ENCODE measurements around the gene SPON1.
"Not testable (repeated sequence)": the region's sequence is repeated elsewhere in the genome, so short reads cannot be mapped to it uniquely, and the experiment has no call there.

SPON1 gene

GRCh38 chr11:14229472-14229871 lies 266.9 kb downstream of the SPON1 start:
- in situ Hi-C loops (cut with MboI; ENCODE audit: low sequenced_read_pairs), result loop anchor here (25.0 kb wide), 1 partner anchor 92 kb away; no protein-coding TSS in a partner anchor

GRCh38 chr11:14230407-14230806 lies 267.9 kb downstream of the SPON1 start:
- in situ Hi-C loops (cut with MboI; ENCODE audit: low sequenced_read_pairs), result loop anchor here (25.0 kb wide), 1 partner anchor 93 kb away; no protein-coding TSS in a partner anchor

GRCh38 chr11:14232652-14233051 lies 270.1 kb downstream of the SPON1 start:
- in situ Hi-C loops (cut with MboI; ENCODE audit: low sequenced_read_pairs), result loop anchor here (25.0 kb wide), 1 partner anchor 95 kb away; no protein-coding TSS in a partner anchor

GRCh38 chr11:14234446-14234845 lies 271.9 kb downstream of the SPON1 start:
- in situ Hi-C loops (cut with MboI; ENCODE audit: low sequenced_read_pairs), result loop anchor here (25.0 kb wide), 1 partner anchor 97 kb away; no protein-coding TSS in a partner anchor

- in situ Hi-C loops (cut with MboI; ENCODE audit: low sequenced_read_pairs), result loop anchor here (25.0 kb wide), 1 partner anchor 98 kb away; no protein-coding TSS in a partner anchor
These were observed 273.2 kb downstream of the SPON1 start for GRCh38 chr11:14235701-14236100.

- in situ Hi-C loops (cut with MboI; ENCODE audit: low sequenced_read_pairs), result loop anchor here (25.0 kb wide), 1 partner anchor 100 kb away; no protein-coding TSS in a partner anchor
These were observed 275.0 kb downstream of the SPON1 start for GRCh38 chr11:14237444-14237961.

GRCh38 chr11:14240221-14240620 lies 277.7 kb downstream of the SPON1 start:
- in situ Hi-C loops (cut with MboI; ENCODE audit: low sequenced_read_pairs), result loop anchor here (25.0 kb wide), 1 partner anchor 103 kb away; no protein-coding TSS in a partner anchor

- in situ Hi-C loops (cut with MboI; ENCODE audit: low sequenced_read_pairs), result loop anchor here (25.0 kb wide), 1 partner anchor 104 kb away; no protein-coding TSS in a partner anchor
These were observed 278.4 kb downstream of the SPON1 start for GRCh38 chr11:14240951-14241350.

GRCh38 chr11:14242187-14242586 lies 279.7 kb downstream of the SPON1 start:
- in situ Hi-C loops (cut with MboI; ENCODE audit: low sequenced_read_pairs), result loop anchor here (25.0 kb wide), 1 partner anchor 105 kb away; no protein-coding TSS in a partner anchor

- in situ Hi-C loops (cut with MboI; ENCODE audit: low sequenced_read_pairs), result loop anchor here (25.0 kb wide), 1 partner anchor 105 kb away; no protein-coding TSS in a partner anchor
These were observed 280.2 kb downstream of the SPON1 start for GRCh38 chr11:14242733-14243132.

GRCh38 chr11:14244926-14245325 lies 282.4 kb downstream of the SPON1 start:
- in situ Hi-C loops (cut with MboI; ENCODE audit: low sequenced_read_pairs), result loop anchor here (25.0 kb wide), 1 partner anchor 108 kb away; no protein-coding TSS in a partner anchor

- in situ Hi-C loops (cut with MboI; ENCODE audit: low sequenced_read_pairs), result loop anchor here (25.0 kb wide), 1 partner anchor 108 kb away; no protein-coding TSS in a partner anchor
These were observed 282.9 kb downstream of the SPON1 start for GRCh38 chr11:14245444-14245843.

- in situ Hi-C loops (cut with MboI; ENCODE audit: low sequenced_read_pairs), result loop anchor here (25.0 kb wide), 1 partner anchor 111 kb away; no protein-coding TSS in a partner anchor
These were observed 286.1 kb downstream of the SPON1 start for GRCh38 chr11:14248580-14248981.

GRCh38 chr11:14249121-14249963 lies 286.8 kb downstream of the SPON1 start:
- in situ Hi-C loops (cut with MboI; ENCODE audit: low sequenced_read_pairs), result loop anchor here (25.0 kb wide), 1 partner anchor 112 kb away; no protein-coding TSS in a partner anchor

GRCh38 chr11:14251754-14252153 lies 289.2 kb downstream of the SPON1 start:
- in situ Hi-C loops (cut with MboI; ENCODE audit: low sequenced_read_pairs), result no loop called here

- in situ Hi-C loops (cut with MboI; ENCODE audit: low sequenced_read_pairs), result not testable (repeated sequence)
These were observed 290.0 kb downstream of the SPON1 start for GRCh38 chr11:14252501-14252900.

- in situ Hi-C loops (cut with MboI; ENCODE audit: low sequenced_read_pairs), result no loop called here
These were observed 290.9 kb downstream of the SPON1 start for GRCh38 chr11:14253421-14253820.

- in situ Hi-C loops (cut with MboI; ENCODE audit: low sequenced_read_pairs), result no loop called here
These were observed 291.3 kb downstream of the SPON1 start for GRCh38 chr11:14253840-14254239.

- in situ Hi-C loops (cut with MboI; ENCODE audit: low sequenced_read_pairs), result no loop called here
These were observed 292.2 kb downstream of the SPON1 start for GRCh38 chr11:14254533-14255237.

GRCh38 chr11:14255238-14255534 lies 292.7 kb downstream of the SPON1 start:
- in situ Hi-C loops (cut with MboI; ENCODE audit: low sequenced_read_pairs), result no loop called here
